Ishikawa (cell line): ENCODE measurements around the gene ZNF718.

ENCODE experiments used
- CEBPB ChIP-seq: IDR thresholded peaks from 2 replicates; pipeline ENCODE4 v1.6.1; 2012
- CREB1 ChIP-seq: IDR thresholded peaks from 2 replicates; pipeline ENCODE4 v1.6.1; 2012; ENCODE audit warnings: low read depth
- EGR1 ChIP-seq: IDR thresholded peaks from 2 replicates; pipeline ENCODE4 v1.6.1; 2012
- EP300 ChIP-seq: IDR thresholded peaks from 2 replicates; pipeline ENCODE4 v1.6.1; 2012; ENCODE audit warnings: borderline replicate concordance
- FOXM1 ChIP-seq: IDR thresholded peaks from 2 replicates; pipeline ENCODE4 v1.6.1; 2012; ENCODE audit warnings: low read depth, borderline replicate concordance
- NFIC ChIP-seq: IDR thresholded peaks from 2 replicates; pipeline ENCODE4 v1.6.1; 2012
- RAD21 ChIP-seq: IDR thresholded peaks from 2 replicates; pipeline ENCODE4 v1.6.1; 2012; ENCODE audit warnings: low read depth
- TAF1 ChIP-seq: IDR thresholded peaks from 2 replicates; pipeline ENCODE4 v1.6.1; 2012; ENCODE audit warnings: low read depth, mild to moderate bottlenecking
- TCF12 ChIP-seq: IDR thresholded peaks from 2 replicates; pipeline ENCODE4 v1.6.1; 2012; ENCODE audit warnings: low read depth
- TEAD4 ChIP-seq: IDR thresholded peaks from 2 replicates; pipeline ENCODE4 v1.6.1; 2012
- YY1 ChIP-seq: IDR thresholded peaks from 2 replicates; pipeline ENCODE4 v1.6.1; 2012; ENCODE audit warnings: low read depth
- ZBTB7A ChIP-seq: IDR thresholded peaks from 2 replicates; pipeline ENCODE4 v1.6.1; 2012; ENCODE audit warnings: low read depth
- TF ChIP-seq, protein P1 (sequence below): IDR thresholded peaks from 2 replicates; pipeline ENCODE4 v1.6.1; 2012
- TF ChIP-seq, protein P2 (sequence below): IDR thresholded peaks from 2 replicates; pipeline ENCODE4 v1.6.1; 2012
- TF ChIP-seq, protein P3 (sequence below): IDR thresholded peaks from 2 replicates; pipeline ENCODE4 v1.6.1; 2012; ENCODE audit warnings: low read depth, mild to moderate bottlenecking

Gene ZNF718

DNA sequence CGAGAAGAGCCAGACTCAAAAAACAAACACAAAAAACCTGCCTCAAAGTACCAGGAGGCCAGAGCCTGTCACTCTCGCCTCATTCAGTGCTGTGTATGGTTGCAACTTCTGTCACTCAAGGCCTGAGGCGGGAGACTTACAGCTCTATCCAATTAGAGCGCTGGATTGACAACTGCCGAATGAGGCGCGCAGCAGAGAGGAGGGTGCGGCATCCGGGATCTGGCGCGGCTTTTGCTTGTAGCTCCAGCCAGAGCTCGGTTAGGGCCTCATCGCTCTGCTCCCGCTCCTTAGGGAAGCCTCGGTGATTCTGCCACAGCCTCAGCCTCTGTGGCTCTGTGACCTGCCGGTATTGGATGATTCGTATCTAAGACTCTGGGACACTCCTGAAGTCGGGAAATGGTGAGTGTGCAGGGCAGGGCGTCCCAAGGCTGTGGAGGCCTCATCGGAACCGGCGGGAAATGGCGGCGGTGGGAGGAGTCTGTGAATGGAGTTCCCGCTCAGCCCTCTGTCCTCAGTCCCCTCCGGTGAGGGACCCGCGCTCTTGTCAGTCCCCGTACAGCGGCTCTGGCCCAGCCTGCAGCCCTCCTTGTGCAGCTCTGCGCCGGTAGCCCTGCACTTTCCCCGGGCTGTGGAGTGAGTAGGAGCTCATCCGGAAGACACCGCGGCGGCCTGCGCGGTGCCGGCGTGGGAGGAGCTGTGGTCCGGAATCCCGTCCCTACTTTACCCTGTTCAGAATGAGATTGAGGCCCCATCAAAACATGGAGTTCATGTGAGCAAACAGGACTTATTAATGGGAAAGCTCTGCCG lies at the start of gene ZNF718:
ZNF718 (plus strand) TSS at position 227 of the 807 bp plus-strand sequence; CDS start at position 397, 170 bp downstream.
- TF ChIP-seq RAD21 (no peak), TAF1 (peak; percentile 60), YY1 (peak; percentile 89), CEBPB (no peak), CREB1 (no peak), TEAD4 (no peak), NFIC (no peak), ZBTB7A (no peak), FOXM1 (no peak), EGR1 (peak; percentile 44; the same call in 1 of the 2 replicates), EP300 (no peak)
- TF ChIP-seq, protein P1, sequence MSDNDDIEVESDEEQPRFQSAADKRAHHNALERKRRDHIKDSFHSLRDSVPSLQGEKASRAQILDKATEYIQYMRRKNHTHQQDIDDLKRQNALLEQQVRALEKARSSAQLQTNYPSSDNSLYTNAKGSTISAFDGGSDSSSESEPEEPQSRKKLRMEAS: peak; percentile 14; the same call in 1 of the 2 replicates
- TF ChIP-seq, protein P2, sequence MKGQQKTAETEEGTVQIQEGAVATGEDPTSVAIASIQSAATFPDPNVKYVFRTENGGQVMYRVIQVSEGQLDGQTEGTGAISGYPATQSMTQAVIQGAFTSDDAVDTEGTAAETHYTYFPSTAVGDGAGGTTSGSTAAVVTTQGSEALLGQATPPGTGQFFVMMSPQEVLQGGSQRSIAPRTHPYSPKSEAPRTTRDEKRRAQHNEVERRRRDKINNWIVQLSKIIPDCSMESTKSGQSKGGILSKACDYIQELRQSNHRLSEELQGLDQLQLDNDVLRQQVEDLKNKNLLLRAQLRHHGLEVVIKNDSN: no peak

DNA sequence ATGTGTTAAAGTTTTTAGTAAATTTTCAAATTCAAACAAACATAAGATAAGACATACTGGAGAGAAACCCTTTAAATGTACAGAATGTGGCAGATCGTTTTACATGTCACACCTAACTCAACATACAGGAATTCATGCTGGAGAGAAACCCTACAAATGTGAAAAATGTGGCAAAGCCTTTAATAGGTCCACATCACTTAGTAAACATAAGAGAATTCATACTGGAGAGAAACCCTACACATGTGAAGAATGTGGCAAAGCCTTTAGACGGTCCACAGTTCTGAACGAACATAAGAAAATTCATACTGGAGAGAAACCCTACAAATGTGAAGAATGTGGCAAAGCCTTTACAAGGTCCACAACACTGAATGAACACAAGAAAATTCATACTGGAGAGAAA lies 38.4 kb upstream of the ZNF718 start:
- TF ChIP-seq YY1 (no peak), NFIC (no peak), CREB1 (no peak), ZBTB7A (no peak), FOXM1 (no peak), RAD21 (no peak), EP300 (no peak), TEAD4 (no peak), EGR1 (no peak), TAF1 (no peak), TCF12 (no peak)
- TF ChIP-seq, protein P2: no peak
- TF ChIP-seq, protein P3, sequence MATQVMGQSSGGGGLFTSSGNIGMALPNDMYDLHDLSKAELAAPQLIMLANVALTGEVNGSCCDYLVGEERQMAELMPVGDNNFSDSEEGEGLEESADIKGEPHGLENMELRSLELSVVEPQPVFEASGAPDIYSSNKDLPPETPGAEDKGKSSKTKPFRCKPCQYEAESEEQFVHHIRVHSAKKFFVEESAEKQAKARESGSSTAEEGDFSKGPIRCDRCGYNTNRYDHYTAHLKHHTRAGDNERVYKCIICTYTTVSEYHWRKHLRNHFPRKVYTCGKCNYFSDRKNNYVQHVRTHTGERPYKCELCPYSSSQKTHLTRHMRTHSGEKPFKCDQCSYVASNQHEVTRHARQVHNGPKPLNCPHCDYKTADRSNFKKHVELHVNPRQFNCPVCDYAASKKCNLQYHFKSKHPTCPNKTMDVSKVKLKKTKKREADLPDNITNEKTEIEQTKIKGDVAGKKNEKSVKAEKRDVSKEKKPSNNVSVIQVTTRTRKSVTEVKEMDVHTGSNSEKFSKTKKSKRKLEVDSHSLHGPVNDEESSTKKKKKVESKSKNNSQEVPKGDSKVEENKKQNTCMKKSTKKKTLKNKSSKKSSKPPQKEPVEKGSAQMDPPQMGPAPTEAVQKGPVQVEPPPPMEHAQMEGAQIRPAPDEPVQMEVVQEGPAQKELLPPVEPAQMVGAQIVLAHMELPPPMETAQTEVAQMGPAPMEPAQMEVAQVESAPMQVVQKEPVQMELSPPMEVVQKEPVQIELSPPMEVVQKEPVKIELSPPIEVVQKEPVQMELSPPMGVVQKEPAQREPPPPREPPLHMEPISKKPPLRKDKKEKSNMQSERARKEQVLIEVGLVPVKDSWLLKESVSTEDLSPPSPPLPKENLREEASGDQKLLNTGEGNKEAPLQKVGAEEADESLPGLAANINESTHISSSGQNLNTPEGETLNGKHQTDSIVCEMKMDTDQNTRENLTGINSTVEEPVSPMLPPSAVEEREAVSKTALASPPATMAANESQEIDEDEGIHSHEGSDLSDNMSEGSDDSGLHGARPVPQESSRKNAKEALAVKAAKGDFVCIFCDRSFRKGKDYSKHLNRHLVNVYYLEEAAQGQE: no peak

DNA sequence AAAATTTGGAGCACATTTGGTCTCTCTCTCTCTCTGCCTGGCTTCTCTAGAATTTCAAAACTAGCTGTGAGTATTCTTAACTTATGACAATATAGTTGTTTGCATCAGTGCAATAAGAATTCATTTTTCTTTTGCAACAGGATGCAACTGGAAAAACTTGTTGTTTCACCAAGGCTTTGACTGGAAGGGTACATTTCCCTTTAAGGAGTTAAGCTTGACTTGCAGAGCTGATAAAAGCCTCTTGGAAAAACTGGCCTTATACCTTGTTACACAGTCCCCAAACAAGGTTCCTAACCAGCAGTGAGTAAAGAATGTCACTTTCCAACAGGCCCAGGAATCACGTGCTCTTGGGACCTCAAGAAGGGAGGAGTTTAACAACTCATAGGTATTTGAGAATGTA lies 25.9 kb upstream of the ZNF718 start:
- TF ChIP-seq CREB1 (no peak), ZBTB7A (no peak), RAD21 (no peak), CEBPB (no peak), FOXM1 (no peak), TEAD4 (no peak), EP300 (no peak), YY1 (no peak), TCF12 (no peak), EGR1 (no peak), NFIC (no peak)
- TF ChIP-seq, protein P3: no peak
- TF ChIP-seq, protein P2: no peak
- TF ChIP-seq, protein P1: no peak

DNA sequence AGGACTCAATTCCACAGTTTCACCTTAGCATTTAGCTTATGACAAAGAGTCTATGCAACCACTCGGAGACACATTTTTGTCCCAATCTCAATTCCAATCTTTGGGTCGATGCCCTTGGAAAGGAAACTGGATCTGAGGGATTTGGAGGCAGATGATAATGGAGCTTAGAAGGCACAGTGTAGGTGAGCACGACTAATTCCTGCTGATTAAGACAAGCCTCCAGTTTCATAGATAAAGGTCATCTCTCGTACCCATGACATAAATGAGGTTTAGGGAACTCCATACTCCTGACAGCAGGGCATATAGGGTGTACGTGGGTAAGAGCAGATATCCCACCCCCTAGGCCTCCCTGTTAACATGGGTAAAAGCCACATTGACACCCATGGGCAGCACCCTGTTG lies 24.4 kb upstream of the ZNF718 start:
- no peak for TF ChIP-seq TAF1
- no peak for TF ChIP-seq CEBPB

DNA sequence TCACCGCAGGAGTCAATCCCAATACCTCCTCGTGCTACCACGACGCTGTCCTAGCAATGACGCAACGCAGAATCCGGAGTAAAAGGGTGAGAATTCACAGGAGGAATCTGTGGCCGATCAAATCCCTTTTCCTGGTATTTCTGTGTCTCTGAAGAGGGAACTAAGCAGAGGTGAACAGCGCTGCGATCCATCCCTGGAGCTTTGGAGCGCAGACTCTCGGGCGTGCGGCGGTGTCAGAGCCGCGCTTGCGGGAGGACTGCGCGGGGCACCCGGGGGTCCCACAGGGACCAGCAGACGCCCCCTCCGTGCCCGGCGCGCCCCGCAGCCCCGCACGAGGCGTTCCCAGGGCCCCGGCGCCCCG lies 17.2 kb upstream of the ZNF718 start:
- no peak for TF ChIP-seq ZBTB7A
- TF ChIP-seq NFIC: no peak
- no peak for TF ChIP-seq TAF1
- no peak for TF ChIP-seq YY1
- TF ChIP-seq CEBPB: no peak
- TF ChIP-seq TEAD4: no peak
- TF ChIP-seq, protein P1: no peak
- TF ChIP-seq, protein P2: no peak
- TF ChIP-seq CREB1: no peak
- no peak for TF ChIP-seq EP300
- TF ChIP-seq TCF12: no peak
- no peak for TF ChIP-seq EGR1
